HepG2 (cell line): ENCODE measurements around the gene DLG5. TPM values are rescaled to one million over a fixed set of nuclear protein-coding genes. Genes with fewer than 3 reads are reported as not detected.

Experiments used
- MEF2D ChIP-seq: sonication (generic); formaldehyde crosslinking; IDR thresholded peaks from 2 replicates; pipeline ENCODE4 v1.5.1; 2020; ENCODE audit warnings: mild to moderate bottlenecking, missing genetic modification reagents
- PAXIP1 ChIP-seq: sonication (generic); formaldehyde crosslinking; conservative IDR thresholded peaks from 2 replicates; pipeline ENCODE4 v1.4.0; 2020; ENCODE audit warnings: mild to moderate bottlenecking, missing genetic modification reagents, moderate library complexity
- RFX1 ChIP-seq: fragments of 450-650 bp; IDR thresholded peaks from 2 replicates; pipeline ENCODE4 v1.6.1; 2017
- RFX3 ChIP-seq: IDR thresholded peaks from 2 replicates; pipeline ENCODE4 v1.6.1; 2016; ENCODE audit warnings: missing biosample characterization, missing genetic modification reagents
- RORA ChIP-seq: sonication (generic); formaldehyde crosslinking; IDR thresholded peaks from 2 replicates; pipeline ENCODE4 v1.5.0; 2020; ENCODE audit warnings: mild to moderate bottlenecking, missing genetic modification reagents, moderate library complexity
- SALL1 ChIP-seq: sonication (generic); formaldehyde crosslinking; IDR thresholded peaks from 2 replicates; pipeline ENCODE4 v1.8.0; 2022; ENCODE audit warnings: mild to moderate bottlenecking, missing genetic modification reagents
- THAP9 ChIP-seq: sonication (generic); formaldehyde crosslinking; IDR thresholded peaks from 2 replicates; pipeline ENCODE4; 2020; ENCODE audit warnings: missing genetic modification reagents, mild to moderate bottlenecking, borderline replicate concordance
- ZBTB7A ChIP-seq: sonication (generic); formaldehyde crosslinking; IDR thresholded peaks from 2 replicates; pipeline ENCODE4 v1.8.0; 2022; ENCODE audit warnings: mild to moderate bottlenecking, missing genetic modification reagents
- ZNF496 ChIP-seq: sonication (generic); formaldehyde crosslinking; IDR thresholded peaks from 2 replicates; pipeline ENCODE4 v1.8.1; 2023; ENCODE audit warnings: mild to moderate bottlenecking, moderate library complexity, missing genetic modification reagents; ENCODE audit not compliant: insufficient replicate concordance
- polyA plus RNA-seq, 8 experiments: library from polyadenylated mRNA; depleted of rRNA in 3 of 8; stranded (reverse) in 7 of 8; unstranded in 1 of 8; fragments of >200 nt; fragmentation: Illumina TruSeq in 4 of 8; extraction: Trizol in 4 of 8; gene quantifications; 2 replicates each; pipeline versions ENCODE4 v1.2.1 to v1.2.3, GENCODE V29; 2011 to 2016; ENCODE audit warnings: low read depth in 4 of 8, missing spikeins in 1 of 8, mixed read lengths in 1 of 8; ENCODE audit not compliant: insufficient read depth in 1 of 8
- total RNA-seq, 5 experiments: library from RNA; depleted of rRNA; stranded (reverse); fragments of >200 nt; fragmentation: Illumina TruSeq; extraction: Trizol; gene quantifications; 2 replicates each; pipeline ENCODE4 v1.2.3, GENCODE V29; 2016; ENCODE audit warnings: low read depth in 1 of 5
- TF ChIP-seq, protein P1 (sequence below), 2 experiments: fragments of 450-650 bp in 1 of 2; sonication (generic) in 1 of 2; formaldehyde crosslinking in 1 of 2; IDR thresholded peaks; 2 replicates each; pipeline versions ENCODE4 v1.6.1 to v1.8.0; 2016 to 2022; ENCODE audit warnings: antibody characterized with exemption in 1 of 2, mild to moderate bottlenecking in 1 of 2, missing genetic modification reagents in 1 of 2
- TF ChIP-seq, protein P2 (sequence below): sonication (generic); formaldehyde crosslinking; IDR thresholded peaks from 2 replicates; pipeline ENCODE4 v1.4.0; 2020; ENCODE audit warnings: missing genetic modification reagents

DLG5 gene
- total and polyA plus RNA-seq, 2 of the 13 experiments (the other 11 are each of a cell fraction or from before 2014, with no cell fraction given): 15.5 to 18.2 TPM

DNA sequence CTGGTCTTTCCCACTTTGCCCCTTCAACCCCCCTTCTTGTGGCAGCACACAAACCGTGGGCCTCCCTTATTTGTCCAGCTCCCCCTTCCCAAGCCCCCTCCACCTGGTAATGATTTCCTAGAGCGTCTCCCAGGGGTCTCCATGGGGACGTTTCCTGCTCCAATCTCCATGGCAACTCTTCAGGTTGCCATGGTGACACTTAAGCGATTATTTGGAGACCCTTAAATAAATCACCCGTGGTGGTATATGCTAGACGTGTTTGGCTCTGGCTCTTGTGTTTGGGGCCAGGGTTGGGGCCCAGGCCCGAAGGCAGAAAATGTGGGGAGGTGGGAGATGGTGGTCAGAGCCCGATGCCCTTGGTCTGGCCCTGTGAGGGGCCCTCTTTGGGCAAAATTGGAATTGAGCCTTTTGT is 41.1 kb upstream of the DLG5 start (continued):
- TF ChIP-seq, protein P1, sequence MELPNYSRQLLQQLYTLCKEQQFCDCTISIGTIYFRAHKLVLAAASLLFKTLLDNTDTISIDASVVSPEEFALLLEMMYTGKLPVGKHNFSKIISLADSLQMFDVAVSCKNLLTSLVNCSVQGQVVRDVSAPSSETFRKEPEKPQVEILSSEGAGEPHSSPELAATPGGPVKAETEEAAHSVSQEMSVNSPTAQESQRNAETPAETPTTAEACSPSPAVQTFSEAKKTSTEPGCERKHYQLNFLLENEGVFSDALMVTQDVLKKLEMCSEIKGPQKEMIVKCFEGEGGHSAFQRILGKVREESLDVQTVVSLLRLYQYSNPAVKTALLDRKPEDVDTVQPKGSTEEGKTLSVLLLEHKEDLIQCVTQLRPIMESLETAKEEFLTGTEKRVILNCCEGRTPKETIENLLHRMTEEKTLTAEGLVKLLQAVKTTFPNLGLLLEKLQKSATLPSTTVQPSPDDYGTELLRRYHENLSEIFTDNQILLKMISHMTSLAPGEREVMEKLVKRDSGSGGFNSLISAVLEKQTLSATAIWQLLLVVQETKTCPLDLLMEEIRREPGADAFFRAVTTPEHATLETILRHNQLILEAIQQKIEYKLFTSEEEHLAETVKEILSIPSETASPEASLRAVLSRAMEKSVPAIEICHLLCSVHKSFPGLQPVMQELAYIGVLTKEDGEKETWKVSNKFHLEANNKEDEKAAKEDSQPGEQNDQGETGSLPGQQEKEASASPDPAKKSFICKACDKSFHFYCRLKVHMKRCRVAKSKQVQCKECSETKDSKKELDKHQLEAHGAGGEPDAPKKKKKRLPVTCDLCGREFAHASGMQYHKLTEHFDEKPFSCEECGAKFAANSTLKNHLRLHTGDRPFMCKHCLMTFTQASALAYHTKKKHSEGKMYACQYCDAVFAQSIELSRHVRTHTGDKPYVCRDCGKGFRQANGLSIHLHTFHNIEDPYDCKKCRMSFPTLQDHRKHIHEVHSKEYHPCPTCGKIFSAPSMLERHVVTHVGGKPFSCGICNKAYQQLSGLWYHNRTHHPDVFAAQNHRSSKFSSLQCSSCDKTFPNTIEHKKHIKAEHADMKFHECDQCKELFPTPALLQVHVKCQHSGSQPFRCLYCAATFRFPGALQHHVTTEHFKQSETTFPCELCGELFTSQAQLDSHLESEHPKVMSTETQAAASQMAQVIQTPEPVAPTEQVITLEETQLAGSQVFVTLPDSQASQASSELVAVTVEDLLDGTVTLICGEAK (IDR thresholded peaks at IDR 0.05): no peak
- TF ChIP-seq, protein P1 (CRISPR knock-in tag; IDR thresholded peaks at IDR 0.05): no peak
- TF ChIP-seq RORA (CRISPR knock-in tag): no peak
- peak; percentile 70; the same call in 1 of the 2 replicates for TF ChIP-seq MEF2D (CRISPR knock-in tag)
- TF ChIP-seq, protein P2, sequence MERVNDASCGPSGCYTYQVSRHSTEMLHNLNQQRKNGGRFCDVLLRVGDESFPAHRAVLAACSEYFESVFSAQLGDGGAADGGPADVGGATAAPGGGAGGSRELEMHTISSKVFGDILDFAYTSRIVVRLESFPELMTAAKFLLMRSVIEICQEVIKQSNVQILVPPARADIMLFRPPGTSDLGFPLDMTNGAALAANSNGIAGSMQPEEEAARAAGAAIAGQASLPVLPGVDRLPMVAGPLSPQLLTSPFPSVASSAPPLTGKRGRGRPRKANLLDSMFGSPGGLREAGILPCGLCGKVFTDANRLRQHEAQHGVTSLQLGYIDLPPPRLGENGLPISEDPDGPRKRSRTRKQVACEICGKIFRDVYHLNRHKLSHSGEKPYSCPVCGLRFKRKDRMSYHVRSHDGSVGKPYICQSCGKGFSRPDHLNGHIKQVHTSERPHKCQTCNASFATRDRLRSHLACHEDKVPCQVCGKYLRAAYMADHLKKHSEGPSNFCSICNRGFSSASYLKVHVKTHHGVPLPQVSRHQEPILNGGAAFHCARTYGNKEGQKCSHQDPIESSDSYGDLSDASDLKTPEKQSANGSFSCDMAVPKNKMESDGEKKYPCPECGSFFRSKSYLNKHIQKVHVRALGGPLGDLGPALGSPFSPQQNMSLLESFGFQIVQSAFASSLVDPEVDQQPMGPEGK (CRISPR knock-in tag): peak; percentile 43; the same call in 1 of the 2 replicates
- 0 out of 2 replicates have a peak, but pooled peaks have one; percentile 12 for TF ChIP-seq SALL1 (CRISPR knock-in tag)
- 0 out of 2 replicates have a peak, but pooled peaks have one; percentile 28 for TF ChIP-seq ZBTB7A (CRISPR knock-in tag)
- TF ChIP-seq THAP9 (CRISPR knock-in tag): no peak
- peak; percentile 84 for TF ChIP-seq RFX3 (CRISPR knock-in tag)
- TF ChIP-seq ZNF496 (CRISPR knock-in tag): no peak
- peak; percentile 89 for TF ChIP-seq RFX1
- TF ChIP-seq PAXIP1 (CRISPR knock-in tag): peak; percentile 73
